ENCODE data around the gene AKAP13. TPM values are rescaled to one million over a fixed set of nuclear protein-coding genes. Genes with fewer than 3 reads are reported as not detected.

The AKAP13 gene
- polyA plus RNA-seq, 1 of the 3 experiments (the other 2 are of a cell fraction): 8.4 TPM

GRCh38 chr15:85490856-85491255 lies 110.5 kb downstream of the AKAP13 start (continued):
- TF ChIP-seq REST (IDR thresholded peaks at IDR 0.05; ENCODE audit: low read depth, low read length) (no peak), ELF1 (IDR thresholded peaks at IDR 0.05) (no peak), ZBTB33 (IDR thresholded peaks at IDR 0.05; ENCODE audit: borderline replicate concordance, low read depth) (no peak), MAX (IDR thresholded peaks at IDR 0.05; ENCODE audit: low read depth) (no peak), YY1 (IDR thresholded peaks at IDR 0.05; ENCODE audit: low read depth) (no peak)

- no peaks in the 10 kb centered on the region for H4K20me1 ChIP-seq (ENCODE audit: insufficient read depth)
- H3K27ac ChIP-seq (ENCODE audit: low read depth in 2 of 2, low read length in 1 of 2): no peak overlapping the region
- TF ChIP-seq RFX5 (IDR thresholded peaks at IDR 0.05; ENCODE audit: low read length) (no peak), TEAD4 (IDR thresholded peaks at IDR 0.05; ENCODE audit: borderline replicate concordance, insufficient read depth) (no peak), REST (IDR thresholded peaks at IDR 0.05; ENCODE audit: low read depth, low read length) (no peak), IRF3 (IDR thresholded peaks at IDR 0.05; ENCODE audit: low read depth, low read length) (no peak), FOSL2 (IDR thresholded peaks at IDR 0.05; ENCODE audit: borderline replicate concordance, low read depth) (no peak), GATA2 (CRISPR knock-in tag; IDR thresholded peaks at IDR 0.05) (no peak), POLR2AphosphoS5 (IDR thresholded peaks at IDR 0.05; ENCODE audit: low read depth, low read length) (no peak), RXRA (IDR thresholded peaks at IDR 0.05; ENCODE audit: borderline replicate concordance, low read depth) (no peak), FOXJ3 (CRISPR knock-in tag; IDR thresholded peaks at IDR 0.05) (no peak), MEF2A (IDR thresholded peaks at IDR 0.05; ENCODE audit: borderline replicate concordance, low read depth) (no peak), SIN3A (IDR thresholded peaks at IDR 0.05; ENCODE audit: borderline replicate concordance, low read depth, low read length) (no peak), ZBTB33 (IDR thresholded peaks at IDR 0.05; ENCODE audit: borderline replicate concordance, low read depth) (no peak), YY1 (IDR thresholded peaks at IDR 0.05; ENCODE audit: low read depth) (no peak), USF1 (IDR thresholded peaks at IDR 0.05; ENCODE audit: borderline replicate concordance, low read depth) (no peak)
- H3K4me2 ChIP-seq: no peak overlapping the region
- WGBS (ENCODE audit: low lambda C conversion rate): 99% methylated on average over 4 of the region's 4 CpGs
- H3K9me3 ChIP-seq: no peaks in the 10 kb centered on the region
- H3K79me2 ChIP-seq (ENCODE audit: insufficient read depth): peaks cover 35% of the 10 kb centered on the region
- H2AFZ ChIP-seq (ENCODE audit: low read depth): no peak overlapping the region
- ChIA-PET POLR2A (no interaction called here), CTCF (interaction anchor here (6.8 kb wide), 1 partner anchor 13 kb away, joined by 97 read pairs; no protein-coding TSS in a partner anchor)
- H3K27me3 ChIP-seq (ENCODE audit: insufficient read depth): no peaks in the 10 kb centered on the region
- H3K36me3 ChIP-seq (replicated peaks in 1 of 2; ENCODE audit: control insufficient read depth in 1 of 2, insufficient read depth in 2 of 2, low read length in 1 of 2): peaks cover 0 to 6% of the 10 kb centered on the region in 2 experiments
- H3F3A ChIP-seq (replicated peaks; ENCODE audit: insufficient read depth): peaks cover 4% of the 10 kb centered on the region
- no peak overlapping the region for H3K9ac ChIP-seq
- no peak overlapping the region for H3K4me3 ChIP-seq (ENCODE audit: low read depth in 2 of 2, low read length in 1 of 2)
- peaks cover 7 to 24% of the 10 kb centered on the region in 2 experiments; a peak in 3 of 4 replicates for H3K4me1 ChIP-seq (ENCODE audit: control insufficient read depth in 1 of 2, insufficient read depth in 2 of 2, low read depth in 1 of 2, low read length in 1 of 2)
- no peak for DNase-seq
- H3K9me2 ChIP-seq: no peaks in the 10 kb centered on the region
These were observed 111.3 kb downstream of the AKAP13 start for GRCh38 chr15:85491691-85492090.

Measured in SK-N-SH (cell line).